Measurements from ENCODE around the gene BARHL1. TPM values are rescaled to one million over a fixed set of nuclear protein-coding genes. Genes with fewer than 3 reads are reported as not detected.

BARHL1 gene
- polyA plus RNA-seq, 1 donor from 2014 or later: not detected

DNA sequence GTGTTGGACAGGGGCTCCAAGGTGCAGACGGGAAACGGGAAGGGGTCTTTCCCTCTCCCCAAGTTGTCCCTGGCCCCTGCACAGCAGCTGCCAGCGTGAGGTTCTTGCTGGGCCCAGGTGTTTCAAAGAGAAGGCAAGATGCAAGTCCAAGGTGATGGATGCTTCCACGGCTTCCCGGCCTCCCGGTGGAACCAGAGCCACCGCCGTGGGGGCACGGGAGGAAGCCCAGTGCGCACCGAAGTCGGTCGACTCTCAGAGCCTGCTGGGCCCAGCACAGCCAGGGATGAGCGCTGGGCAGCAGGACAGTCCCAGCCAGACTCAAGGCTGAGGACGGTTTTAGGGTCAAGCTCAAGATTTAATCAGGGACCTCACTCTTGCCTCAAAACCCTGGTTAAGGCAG lies 25.2 kb upstream of the BARHL1 start:
- no peak overlapping the region for H3K9ac ChIP-seq (ENCODE audit: low read length)
- H3K9me2 ChIP-seq (ENCODE audit: insufficient read depth, low read length): no peaks in the 10 kb centered on the region
- H3K27me3 ChIP-seq (ENCODE audit: insufficient read depth, low read depth, low read length): no peaks in the 10 kb centered on the region
- H3K79me2 ChIP-seq (replicated peaks; ENCODE audit: insufficient read depth, low read length): no peaks in the 10 kb centered on the region
- no peaks in the 10 kb centered on the region for H3K36me3 ChIP-seq (ENCODE audit: insufficient read depth, low read length)
- no peaks in the 10 kb centered on the region for H4K20me1 ChIP-seq (ENCODE audit: insufficient read depth)
- H3F3A ChIP-seq (ENCODE audit: insufficient read depth, low read length, poor library complexity, severe bottlenecking): no peaks in the 10 kb centered on the region
- no peak overlapping the region for H3K4me2 ChIP-seq (ENCODE audit: low read length)
- H3K9me3 ChIP-seq (ENCODE audit: low read length): no peaks in the 10 kb centered on the region
- no peak overlapping the region for H3K27ac ChIP-seq (ENCODE audit: low read length)
- H2AFZ ChIP-seq (ENCODE audit: low read depth, low read length): no peak overlapping the region
- no peak overlapping the region for H3K4me3 ChIP-seq (ENCODE audit: low read length)
- TF ChIP-seq EZH2 (IDR thresholded peaks at IDR 0.05; ENCODE audit: borderline replicate concordance, insufficient read depth, low read length, poor library complexity, severe bottlenecking): no peak
- TF ChIP-seq, protein P1, sequence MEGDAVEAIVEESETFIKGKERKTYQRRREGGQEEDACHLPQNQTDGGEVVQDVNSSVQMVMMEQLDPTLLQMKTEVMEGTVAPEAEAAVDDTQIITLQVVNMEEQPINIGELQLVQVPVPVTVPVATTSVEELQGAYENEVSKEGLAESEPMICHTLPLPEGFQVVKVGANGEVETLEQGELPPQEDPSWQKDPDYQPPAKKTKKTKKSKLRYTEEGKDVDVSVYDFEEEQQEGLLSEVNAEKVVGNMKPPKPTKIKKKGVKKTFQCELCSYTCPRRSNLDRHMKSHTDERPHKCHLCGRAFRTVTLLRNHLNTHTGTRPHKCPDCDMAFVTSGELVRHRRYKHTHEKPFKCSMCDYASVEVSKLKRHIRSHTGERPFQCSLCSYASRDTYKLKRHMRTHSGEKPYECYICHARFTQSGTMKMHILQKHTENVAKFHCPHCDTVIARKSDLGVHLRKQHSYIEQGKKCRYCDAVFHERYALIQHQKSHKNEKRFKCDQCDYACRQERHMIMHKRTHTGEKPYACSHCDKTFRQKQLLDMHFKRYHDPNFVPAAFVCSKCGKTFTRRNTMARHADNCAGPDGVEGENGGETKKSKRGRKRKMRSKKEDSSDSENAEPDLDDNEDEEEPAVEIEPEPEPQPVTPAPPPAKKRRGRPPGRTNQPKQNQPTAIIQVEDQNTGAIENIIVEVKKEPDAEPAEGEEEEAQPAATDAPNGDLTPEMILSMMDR (IDR thresholded peaks at IDR 0.05; ENCODE audit: poor library complexity, severe bottlenecking): no peak
- no peak for TF ChIP-seq MXI1 (conservative IDR thresholded peaks at IDR 0.05; ENCODE audit: poor library complexity, severe bottlenecking)
- TF ChIP-seq TAF1 (IDR thresholded peaks at IDR 0.05; ENCODE audit: low read depth): no peak
- TF ChIP-seq SMC3 (conservative IDR thresholded peaks at IDR 0.05; ENCODE audit: poor library complexity): no peak
- TF ChIP-seq EP300 (conservative IDR thresholded peaks at IDR 0.05; ENCODE audit: poor library complexity, severe bottlenecking): no peak
- TF ChIP-seq POLR2AphosphoS5 (IDR thresholded peaks at IDR 0.05): no peak
- no peak for TF ChIP-seq RAD21 (conservative IDR thresholded peaks at IDR 0.05)
- TF ChIP-seq, protein P2, sequence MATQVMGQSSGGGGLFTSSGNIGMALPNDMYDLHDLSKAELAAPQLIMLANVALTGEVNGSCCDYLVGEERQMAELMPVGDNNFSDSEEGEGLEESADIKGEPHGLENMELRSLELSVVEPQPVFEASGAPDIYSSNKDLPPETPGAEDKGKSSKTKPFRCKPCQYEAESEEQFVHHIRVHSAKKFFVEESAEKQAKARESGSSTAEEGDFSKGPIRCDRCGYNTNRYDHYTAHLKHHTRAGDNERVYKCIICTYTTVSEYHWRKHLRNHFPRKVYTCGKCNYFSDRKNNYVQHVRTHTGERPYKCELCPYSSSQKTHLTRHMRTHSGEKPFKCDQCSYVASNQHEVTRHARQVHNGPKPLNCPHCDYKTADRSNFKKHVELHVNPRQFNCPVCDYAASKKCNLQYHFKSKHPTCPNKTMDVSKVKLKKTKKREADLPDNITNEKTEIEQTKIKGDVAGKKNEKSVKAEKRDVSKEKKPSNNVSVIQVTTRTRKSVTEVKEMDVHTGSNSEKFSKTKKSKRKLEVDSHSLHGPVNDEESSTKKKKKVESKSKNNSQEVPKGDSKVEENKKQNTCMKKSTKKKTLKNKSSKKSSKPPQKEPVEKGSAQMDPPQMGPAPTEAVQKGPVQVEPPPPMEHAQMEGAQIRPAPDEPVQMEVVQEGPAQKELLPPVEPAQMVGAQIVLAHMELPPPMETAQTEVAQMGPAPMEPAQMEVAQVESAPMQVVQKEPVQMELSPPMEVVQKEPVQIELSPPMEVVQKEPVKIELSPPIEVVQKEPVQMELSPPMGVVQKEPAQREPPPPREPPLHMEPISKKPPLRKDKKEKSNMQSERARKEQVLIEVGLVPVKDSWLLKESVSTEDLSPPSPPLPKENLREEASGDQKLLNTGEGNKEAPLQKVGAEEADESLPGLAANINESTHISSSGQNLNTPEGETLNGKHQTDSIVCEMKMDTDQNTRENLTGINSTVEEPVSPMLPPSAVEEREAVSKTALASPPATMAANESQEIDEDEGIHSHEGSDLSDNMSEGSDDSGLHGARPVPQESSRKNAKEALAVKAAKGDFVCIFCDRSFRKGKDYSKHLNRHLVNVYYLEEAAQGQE (IDR thresholded peaks at IDR 0.05; ENCODE audit: borderline replicate concordance): no peak

DNA sequence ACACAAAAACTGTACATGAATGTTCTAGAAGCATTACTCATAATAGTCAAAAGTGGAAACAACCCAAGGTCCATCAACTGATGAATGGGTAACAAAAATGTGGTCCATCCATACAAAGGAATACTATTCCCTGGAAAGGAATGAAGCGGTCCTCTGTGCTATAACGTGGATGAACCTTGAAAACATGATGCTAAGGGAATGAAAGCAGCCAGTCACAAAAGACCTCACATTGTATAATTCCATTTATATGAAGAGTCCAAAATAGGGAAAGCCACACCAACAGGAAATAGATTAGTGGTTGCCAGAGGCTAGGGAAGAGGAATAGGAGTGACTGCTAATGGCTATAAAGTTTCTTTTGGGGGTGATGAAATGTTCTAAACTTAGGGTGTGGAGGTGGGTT lies 22.7 kb upstream of the BARHL1 start:
- H3K9me2 ChIP-seq (ENCODE audit: insufficient read depth, low read length): no peaks in the 10 kb centered on the region
- H3K9me3 ChIP-seq (ENCODE audit: low read length): no peaks in the 10 kb centered on the region
- H3K4me2 ChIP-seq (ENCODE audit: low read length): no peak overlapping the region
- no peaks in the 10 kb centered on the region for H3K79me2 ChIP-seq (replicated peaks; ENCODE audit: insufficient read depth, low read length)
- H3K27ac ChIP-seq (ENCODE audit: low read length): no peak overlapping the region
- TF ChIP-seq SMC3 (conservative IDR thresholded peaks at IDR 0.05; ENCODE audit: poor library complexity): no peak
- no peak for TF ChIP-seq MXI1 (conservative IDR thresholded peaks at IDR 0.05; ENCODE audit: poor library complexity, severe bottlenecking)
- H2AFZ ChIP-seq (ENCODE audit: low read depth, low read length): no peak overlapping the region
- no peaks in the 10 kb centered on the region for H3K36me3 ChIP-seq (ENCODE audit: insufficient read depth, low read length)
- H3K9ac ChIP-seq (ENCODE audit: low read length): no peak overlapping the region
- H4K20me1 ChIP-seq (ENCODE audit: insufficient read depth): no peaks in the 10 kb centered on the region
- no peaks in the 10 kb centered on the region for H3F3A ChIP-seq (ENCODE audit: insufficient read depth, low read length, poor library complexity, severe bottlenecking)
- no peak overlapping the region for H3K4me3 ChIP-seq (ENCODE audit: low read length)
- no peaks in the 10 kb centered on the region for H3K27me3 ChIP-seq (ENCODE audit: insufficient read depth, low read depth, low read length)

All from neural cell (in vitro differentiated cells).